ENCODE measurements around the gene BID.

GRCh38 chr22:17729561-17729960, 44.7 kb downstream of the BID start:
- no peak for TF ChIP-seq CTCF (IDR thresholded peaks at IDR 0.05)
- no peak for TF ChIP-seq POLR2AphosphoS5 (IDR thresholded peaks at IDR 0.05; ENCODE audit: low read depth, low read length)
- TF ChIP-seq, protein P1, sequence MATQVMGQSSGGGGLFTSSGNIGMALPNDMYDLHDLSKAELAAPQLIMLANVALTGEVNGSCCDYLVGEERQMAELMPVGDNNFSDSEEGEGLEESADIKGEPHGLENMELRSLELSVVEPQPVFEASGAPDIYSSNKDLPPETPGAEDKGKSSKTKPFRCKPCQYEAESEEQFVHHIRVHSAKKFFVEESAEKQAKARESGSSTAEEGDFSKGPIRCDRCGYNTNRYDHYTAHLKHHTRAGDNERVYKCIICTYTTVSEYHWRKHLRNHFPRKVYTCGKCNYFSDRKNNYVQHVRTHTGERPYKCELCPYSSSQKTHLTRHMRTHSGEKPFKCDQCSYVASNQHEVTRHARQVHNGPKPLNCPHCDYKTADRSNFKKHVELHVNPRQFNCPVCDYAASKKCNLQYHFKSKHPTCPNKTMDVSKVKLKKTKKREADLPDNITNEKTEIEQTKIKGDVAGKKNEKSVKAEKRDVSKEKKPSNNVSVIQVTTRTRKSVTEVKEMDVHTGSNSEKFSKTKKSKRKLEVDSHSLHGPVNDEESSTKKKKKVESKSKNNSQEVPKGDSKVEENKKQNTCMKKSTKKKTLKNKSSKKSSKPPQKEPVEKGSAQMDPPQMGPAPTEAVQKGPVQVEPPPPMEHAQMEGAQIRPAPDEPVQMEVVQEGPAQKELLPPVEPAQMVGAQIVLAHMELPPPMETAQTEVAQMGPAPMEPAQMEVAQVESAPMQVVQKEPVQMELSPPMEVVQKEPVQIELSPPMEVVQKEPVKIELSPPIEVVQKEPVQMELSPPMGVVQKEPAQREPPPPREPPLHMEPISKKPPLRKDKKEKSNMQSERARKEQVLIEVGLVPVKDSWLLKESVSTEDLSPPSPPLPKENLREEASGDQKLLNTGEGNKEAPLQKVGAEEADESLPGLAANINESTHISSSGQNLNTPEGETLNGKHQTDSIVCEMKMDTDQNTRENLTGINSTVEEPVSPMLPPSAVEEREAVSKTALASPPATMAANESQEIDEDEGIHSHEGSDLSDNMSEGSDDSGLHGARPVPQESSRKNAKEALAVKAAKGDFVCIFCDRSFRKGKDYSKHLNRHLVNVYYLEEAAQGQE (IDR thresholded peaks at IDR 0.05; ENCODE audit: insufficient read depth in 1 of 2, low read depth in 2 of 2, low read length in 1 of 2), result no peak
- TF ChIP-seq SIN3A (IDR thresholded peaks at IDR 0.05; ENCODE audit: borderline replicate concordance, insufficient read depth, low read depth, low read length), result no peak
- TF ChIP-seq TCF7L2 (IDR thresholded peaks at IDR 0.05; ENCODE audit: low read depth, low read length), result no peak
